ENCODE measurements around the gene HNF1A.

The HNF1A gene

DNA sequence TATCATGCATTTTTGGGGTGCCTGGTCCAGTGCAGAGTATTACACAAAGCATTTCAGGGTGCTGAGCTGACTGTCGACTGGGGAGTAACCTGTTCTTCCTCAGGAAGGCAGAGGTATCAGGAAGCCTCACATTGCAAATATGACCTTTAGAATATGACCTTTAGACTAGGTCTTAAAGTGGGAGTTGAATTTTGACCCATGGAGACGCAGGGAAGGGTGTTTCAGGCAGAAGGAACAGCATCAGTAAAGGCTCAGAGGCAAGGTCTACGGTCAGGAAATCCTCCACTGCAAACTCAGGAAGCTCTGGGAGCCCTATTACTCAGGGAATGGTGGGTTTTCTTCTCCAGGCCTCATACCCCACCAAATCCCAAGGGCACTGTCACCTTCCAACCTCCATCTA is 11.3 kb downstream of the HNF1A start:
- DNase-seq, result no peak

DNA sequence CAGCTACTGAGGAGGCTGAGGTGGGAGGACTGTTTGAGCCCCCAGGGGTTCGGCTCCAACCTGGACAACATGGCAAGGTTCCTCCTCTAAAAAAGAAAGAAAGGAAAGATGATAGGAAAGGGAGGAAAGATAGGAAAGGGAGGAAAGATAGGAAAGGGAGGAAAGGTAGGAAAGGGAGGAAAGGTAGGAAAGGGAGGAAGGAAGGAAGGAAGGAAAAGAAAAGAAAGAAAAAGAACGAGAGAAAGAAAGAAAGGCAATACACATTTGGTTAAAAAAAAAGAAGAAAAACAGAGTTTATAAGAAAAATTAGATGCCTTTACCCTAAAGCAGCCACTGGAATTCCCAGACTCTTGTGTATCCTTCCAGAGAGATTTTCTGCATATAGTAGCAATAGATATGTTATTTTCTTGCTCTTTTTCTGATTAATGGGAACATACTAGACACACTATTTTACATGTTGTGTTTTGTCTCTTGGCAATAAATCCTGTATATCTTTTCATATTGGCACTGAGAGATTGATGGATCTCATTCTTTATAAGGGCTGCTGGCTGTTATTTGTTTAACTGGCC is 12.2 kb downstream of the HNF1A start:
- no peak for DNase-seq

GRCh38 chr12:120991965-120992364 is 13.6 kb downstream of the HNF1A start:
- DNase-seq, result no peak

DNA sequence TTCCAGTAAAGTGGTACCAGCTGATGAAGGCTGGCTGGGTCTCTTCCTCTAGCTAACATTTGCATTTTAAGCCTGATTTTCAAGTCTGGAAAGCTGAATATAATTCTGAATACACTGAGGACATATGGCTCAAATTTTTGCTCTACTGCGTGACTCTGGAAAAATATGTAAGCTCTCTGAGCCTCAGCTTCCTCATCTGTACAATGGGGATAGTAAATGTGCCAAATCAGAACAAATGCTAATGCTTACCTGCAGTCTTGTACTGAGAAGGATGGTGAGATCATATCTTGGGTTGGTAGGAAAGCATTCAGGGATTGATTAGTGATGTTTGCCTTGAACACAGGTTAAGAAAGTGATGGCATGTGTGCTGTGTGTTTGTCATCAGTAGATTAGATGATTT is 14.6 kb downstream of the HNF1A start:
- no peak for DNase-seq

GRCh38 chr12:120993496-120993895 is 15.2 kb downstream of the HNF1A start:
- no peak for DNase-seq

DNA sequence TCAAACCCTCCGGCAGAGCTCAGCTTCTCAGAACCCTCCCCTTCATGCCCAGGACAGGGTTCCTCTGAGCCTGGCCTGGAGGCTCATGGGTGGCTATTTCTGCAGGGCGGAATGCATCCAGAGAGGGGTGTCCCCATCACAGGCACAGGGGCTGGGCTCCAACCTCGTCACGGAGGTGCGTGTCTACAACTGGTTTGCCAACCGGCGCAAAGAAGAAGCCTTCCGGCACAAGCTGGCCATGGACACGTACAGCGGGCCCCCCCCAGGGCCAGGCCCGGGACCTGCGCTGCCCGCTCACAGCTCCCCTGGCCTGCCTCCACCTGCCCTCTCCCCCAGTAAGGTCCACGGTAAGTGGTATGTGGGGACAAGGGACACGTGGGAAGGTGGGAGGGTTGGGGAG is 15.7 kb downstream of the HNF1A start:
- DNase-seq, result no peak

DNA sequence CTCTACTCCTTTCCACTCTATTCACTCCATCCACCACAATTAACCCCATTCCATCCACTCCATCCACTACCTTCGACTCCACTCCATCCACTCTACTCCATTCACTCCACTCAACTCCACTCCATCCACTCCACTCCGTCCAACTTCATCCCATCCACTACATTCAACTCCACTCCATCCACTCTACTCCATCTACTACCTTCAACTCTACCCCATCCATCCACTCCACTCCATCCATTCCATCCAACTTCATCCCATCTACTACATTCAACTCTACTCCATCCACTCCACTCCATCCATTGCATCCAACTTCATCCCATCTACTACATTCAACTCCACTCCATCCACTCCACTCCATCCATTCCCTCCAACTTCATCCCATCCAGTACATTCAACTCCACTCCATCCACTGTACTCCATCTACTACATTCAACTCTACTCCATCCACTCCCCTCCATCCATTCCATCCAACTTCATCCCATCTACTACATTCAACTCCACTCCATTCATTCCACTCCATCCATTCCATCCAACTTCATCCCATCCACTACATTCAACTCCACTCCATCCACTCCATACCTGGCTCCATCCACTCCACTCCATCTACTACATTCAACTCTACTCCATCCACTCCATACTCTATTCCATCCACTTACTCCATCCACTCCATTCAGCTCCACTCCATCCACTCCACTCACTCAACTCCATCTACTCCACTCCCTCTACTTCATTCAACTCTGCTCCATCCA is 16.4 kb downstream of the HNF1A start:
- no peak for DNase-seq

- DNase-seq, result no peak
These were observed 17.9 kb downstream of the HNF1A start for GRCh38 chr12:120996133-120996746.

DNA sequence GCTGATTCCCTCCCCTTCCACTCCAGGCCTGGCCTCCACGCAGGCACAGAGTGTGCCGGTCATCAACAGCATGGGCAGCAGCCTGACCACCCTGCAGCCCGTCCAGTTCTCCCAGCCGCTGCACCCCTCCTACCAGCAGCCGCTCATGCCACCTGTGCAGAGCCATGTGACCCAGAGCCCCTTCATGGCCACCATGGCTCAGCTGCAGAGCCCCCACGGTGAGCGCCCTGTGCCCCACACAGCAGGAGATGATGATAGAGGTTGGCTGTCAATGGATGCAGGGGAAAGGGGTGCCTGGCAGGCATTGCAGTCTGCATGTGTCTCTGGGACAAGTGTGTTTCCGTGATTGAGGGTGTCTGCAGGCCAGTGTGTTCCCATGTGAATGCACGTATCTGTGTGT is 19.1 kb downstream of the HNF1A start:
- DNase-seq, result no peak

DNA sequence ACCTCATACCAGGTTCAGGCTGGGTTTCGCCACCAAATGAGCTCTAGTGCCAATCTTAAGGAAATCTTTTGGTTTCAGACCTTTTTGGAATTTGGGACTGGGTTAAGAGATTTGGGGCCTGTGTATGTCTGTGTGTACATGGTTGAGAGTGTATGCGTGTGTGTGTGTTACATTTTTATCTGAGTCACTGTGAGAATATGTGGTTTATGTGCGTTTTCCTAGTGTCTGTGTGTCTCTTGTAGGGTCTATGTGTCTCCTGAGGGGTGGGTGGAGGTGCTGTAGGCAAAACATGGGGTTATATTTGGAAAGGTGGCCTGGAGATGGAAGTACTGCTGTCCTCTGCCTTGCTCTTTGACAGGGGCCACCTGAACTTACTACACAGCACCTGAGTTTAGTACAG is 20.1 kb downstream of the HNF1A start:
- DNase-seq, result no peak

DNA sequence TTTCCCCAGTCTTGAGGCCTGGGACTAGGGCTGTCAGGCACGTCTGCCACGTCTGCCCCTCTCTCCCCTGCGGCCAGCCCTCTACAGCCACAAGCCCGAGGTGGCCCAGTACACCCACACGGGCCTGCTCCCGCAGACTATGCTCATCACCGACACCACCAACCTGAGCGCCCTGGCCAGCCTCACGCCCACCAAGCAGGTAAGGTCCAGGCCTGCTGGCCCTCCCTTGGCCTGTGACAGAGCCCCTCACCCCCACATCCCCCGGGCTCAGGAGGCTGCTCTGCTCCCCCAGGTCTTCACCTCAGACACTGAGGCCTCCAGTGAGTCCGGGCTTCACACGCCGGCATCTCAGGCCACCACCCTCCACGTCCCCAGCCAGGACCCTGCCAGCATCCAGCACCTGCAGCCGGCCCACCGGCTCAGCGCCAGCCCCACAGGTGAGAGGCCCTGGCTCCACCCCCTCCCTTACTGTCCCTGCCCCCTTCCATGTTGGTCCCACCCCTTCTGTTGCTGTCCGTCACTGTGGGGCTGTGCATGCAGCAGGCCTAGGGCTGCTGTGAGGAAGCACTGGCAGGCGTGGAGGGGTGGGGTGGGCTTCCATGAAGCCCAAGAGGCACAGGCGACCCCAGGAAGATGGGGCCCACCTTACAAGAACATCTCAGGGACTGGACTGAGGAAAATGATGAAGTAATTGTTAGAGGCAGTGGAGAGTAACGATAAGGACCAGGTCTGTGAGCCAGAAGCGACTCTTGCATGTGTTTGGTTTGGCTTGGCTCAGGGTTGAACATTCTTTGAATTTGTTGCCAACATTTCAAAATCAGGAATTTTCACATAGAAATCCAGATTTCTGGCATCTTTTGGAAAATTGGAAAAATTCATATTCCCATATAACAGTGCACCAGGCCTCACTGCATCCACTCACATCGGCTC is 21.1 kb downstream of the HNF1A start:
- DNase-seq, result no peak

DNA sequence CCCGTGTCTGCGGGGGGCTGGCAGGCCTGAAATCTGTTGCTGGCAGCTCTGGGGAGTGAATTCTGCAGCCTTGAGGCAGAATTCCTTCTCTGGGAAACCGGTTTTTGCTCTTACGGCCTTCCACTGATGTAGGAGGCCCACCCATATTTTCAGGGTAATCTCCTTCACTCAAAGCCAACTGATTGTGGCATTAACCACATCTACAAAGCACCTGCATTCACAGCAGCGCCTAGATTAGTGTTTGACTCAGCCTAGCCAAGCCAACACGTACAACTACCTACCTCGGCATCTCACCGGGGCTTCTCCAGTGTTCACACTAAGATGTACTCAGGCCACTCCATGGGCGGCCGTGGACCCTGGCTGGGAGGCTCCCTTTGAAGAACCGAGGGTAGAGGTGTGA is 22.2 kb downstream of the HNF1A start:
- no peak for DNase-seq

- no peak for DNase-seq
These were observed 22.7 kb downstream of the HNF1A start for GRCh38 chr12:121001060-121001459.

DNA sequence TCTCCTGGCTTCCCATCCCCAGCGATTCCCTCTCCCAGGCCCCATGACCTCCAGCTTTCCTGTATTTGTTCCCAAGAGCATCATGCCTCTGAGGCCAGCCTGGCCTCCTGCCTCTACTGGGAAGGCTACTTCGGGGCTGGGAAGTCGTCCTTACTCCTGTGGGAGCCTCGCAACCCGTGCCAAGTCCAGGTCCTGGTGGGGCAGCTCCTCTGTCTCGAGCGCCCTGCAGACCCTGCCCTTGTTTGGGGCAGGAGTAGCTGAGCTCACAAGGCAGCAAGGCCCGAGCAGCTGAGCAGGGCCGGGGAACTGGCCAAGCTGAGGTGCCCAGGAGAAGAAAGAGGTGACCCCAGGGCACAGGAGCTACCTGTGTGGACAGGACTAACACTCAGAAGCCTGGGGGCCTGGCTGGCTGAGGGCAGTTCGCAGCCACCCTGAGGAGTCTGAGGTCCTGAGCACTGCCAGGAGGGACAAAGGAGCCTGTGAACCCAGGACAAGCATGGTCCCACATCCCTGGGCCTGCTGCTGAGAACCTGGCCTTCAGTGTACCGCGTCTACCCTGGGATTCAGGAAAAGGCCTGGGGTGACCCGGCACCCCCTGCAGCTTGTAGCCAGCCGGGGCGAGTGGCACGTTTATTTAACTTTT is 23.6 kb downstream of the HNF1A start:
- DNase-seq, result no peak

DNA sequence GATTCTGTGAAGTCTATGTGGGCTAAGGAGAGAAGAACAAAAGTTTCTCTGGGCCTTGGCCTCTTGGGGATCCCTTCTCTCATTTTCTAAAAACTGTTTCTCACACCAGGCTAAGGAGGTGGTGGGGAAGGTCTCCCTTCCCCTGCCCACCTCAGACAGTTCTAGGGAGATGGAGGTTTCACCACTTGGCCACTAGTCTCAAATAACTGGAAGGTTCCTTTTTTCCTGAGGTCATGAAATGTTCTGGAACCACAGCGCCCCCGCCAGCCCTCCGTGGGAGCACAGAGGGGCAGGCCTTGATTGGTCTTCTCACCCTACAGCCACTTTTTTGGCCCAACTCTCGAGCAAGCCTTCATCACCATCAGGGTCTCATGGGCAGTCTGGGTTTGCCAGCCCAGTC is 25.3 kb downstream of the HNF1A start:
- DNase-seq, result no peak

DNA sequence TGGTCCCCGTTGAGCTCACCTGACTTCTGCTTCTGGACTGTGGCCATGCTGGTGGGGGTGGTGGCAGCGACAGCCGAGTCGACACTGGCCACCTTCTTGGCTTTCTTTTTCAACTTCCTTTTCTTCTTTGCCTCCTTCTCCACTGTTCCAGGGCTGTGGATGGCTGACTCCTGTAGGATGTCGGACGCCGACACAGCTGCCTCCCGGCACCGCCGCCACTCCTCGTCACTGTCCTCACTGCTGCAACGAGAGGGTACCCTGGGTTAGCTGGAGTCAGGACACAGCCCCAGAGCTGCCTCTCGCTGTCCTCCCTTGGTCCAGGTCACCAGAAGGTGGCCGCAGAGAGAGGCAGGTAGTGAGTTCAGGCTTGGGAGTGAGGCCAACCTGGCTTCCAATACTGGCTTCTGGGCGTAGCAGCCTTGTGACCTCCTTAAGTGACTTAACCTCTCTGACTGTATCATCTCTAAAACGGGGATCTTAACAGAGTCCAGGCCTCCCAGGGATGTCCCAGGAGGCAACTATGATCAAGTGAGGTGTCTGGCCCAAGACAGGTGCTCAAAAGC is 26.0 kb downstream of the HNF1A start:
- DNase-seq, result no peak

DNA sequence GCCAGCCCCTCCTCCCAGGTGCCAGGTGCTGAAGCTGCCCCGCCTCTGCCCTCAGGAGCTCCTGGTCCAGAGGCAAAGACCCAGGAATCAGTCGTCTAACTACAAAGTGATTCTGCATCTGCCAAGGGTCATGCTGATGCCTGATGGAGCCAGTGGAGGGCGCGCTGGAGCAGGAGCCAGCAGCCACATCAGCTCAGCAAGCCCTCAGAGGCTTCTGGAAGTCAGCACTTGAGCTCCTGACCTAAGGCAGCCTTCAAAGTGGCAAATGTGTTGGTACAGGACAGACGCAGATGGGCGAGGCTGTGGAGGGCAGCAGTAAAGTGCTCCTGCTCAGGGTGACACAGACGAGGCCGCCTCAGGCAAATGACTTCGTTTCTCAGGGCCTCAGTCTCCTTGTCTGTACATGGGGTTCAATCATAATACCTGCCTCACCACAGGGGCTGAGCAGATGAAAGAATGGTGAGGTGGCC is 27.0 kb downstream of the HNF1A start:
- DNase-seq, result no peak

- no peak for DNase-seq
These were observed 30.2 kb downstream of the HNF1A start for GRCh38 chr12:121008347-121009098.

DNA sequence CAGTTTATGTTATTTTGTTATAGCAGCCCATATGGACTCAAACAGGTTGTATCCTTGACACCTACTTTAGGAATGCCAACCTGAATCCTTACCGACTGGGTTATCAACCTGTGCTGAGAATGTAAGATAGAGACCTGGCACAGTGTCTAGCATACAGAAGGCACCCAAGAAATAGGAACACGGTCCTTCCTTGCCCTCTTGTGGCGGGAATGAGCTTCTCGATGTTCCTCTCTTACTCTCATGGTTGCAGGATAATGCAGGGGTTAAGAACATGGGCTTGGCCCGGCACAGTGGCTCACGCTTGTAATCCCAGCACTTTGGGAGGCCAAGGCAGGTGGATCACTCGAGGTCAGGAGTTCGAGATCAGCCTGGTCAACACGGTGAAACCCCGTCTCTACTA is 31.4 kb downstream of the HNF1A start:
- DNase-seq, result no peak

DNA sequence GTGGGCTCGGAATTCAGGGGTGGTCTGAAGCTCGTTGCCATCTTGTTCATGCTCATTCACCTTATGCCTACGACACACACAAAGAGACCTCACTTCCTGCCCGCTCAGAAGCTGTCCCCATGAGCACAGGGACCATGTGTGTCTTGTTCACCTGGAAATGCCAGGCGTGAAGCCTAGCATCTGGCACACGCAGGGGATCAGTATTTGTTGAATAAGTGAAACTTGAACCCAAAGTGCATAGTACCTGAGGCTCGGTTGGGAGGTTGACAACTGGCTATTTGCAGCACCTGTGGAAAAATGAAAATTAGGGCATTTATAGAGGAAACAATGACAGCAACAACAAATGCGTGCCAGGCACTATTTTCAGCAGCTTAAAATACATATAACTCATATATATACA is 32.5 kb downstream of the HNF1A start:
- no peak for DNase-seq

GRCh38 chr12:121011820-121012219 is 33.5 kb downstream of the HNF1A start:
- DNase-seq, result no peak

DNA sequence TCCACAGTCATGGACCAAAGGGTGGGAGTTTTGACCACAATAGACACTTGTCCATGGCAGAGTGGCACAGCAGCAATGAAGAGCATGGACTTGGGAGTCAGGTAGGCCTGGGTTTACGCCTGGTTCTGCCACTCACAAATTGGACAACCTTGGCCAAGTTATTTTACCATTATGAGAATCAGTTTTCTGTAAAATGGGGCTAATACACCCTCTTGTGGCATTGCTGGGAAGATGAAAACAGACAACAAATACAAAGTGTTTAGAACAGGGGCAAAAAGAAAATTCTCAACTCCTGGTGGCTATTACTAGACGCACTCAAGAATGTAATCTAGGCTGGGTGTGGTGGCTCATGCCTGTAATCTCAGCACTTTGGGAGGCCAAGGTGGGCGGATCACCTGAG is 35.4 kb downstream of the HNF1A start:
- DNase-seq, result no peak

All from DMS79 treated with DMSO at 0.1 percent for 48 hours (cell line).